GM18873 (cell line): ENCODE data around the gene MBD2.
A peak's percentile ranks its signal among the peaks of the same experiment; 100 is the strongest.

Experiments used
- ATAC-seq: cut with Tn5 transposase; IDR thresholded peaks from one replicate; pipeline ENCODE4 v1.9.1; 2021; ENCODE audit warnings: mild to moderate bottlenecking, moderate library complexity, moderate number of reproducible peaks; ENCODE audit not compliant: unreplicated experiment, low FRiP score

The MBD2 gene

GRCh38 chr18:54203914-54204313, 20.6 kb downstream of the MBD2 start:
- peak; percentile 46 for ATAC-seq

- ATAC-seq = no peak
Measured at GRCh38 chr18:54202851-54203250, 21.6 kb downstream of the MBD2 start.

GRCh38 chr18:54197747-54198411, 26.6 kb downstream of the MBD2 start:
- no peak for ATAC-seq

GRCh38 chr18:54193786-54194185, 30.7 kb downstream of the MBD2 start:
- ATAC-seq = no peak

- ATAC-seq = no peak
Measured at GRCh38 chr18:54192900-54193299, 31.6 kb downstream of the MBD2 start.

GRCh38 chr18:54192415-54192814, 32.1 kb downstream of the MBD2 start:
- no peak for ATAC-seq

GRCh38 chr18:54191352-54191751, 33.1 kb downstream of the MBD2 start:
- ATAC-seq = no peak

GRCh38 chr18:54187372-54187771, 37.1 kb downstream of the MBD2 start:
- ATAC-seq = no peak

GRCh38 chr18:54184836-54185235, 39.6 kb downstream of the MBD2 start:
- ATAC-seq = no peak

- no peak for ATAC-seq
Measured at GRCh38 chr18:54183390-54183789, 41.1 kb downstream of the MBD2 start.

- peak; percentile 58 for ATAC-seq
Measured at GRCh38 chr18:54181856-54182602, 42.4 kb downstream of the MBD2 start.

- ATAC-seq = no peak
Measured at GRCh38 chr18:54173980-54174630, 50.4 kb downstream of the MBD2 start.

- ATAC-seq = no peak
Measured at GRCh38 chr18:54173250-54173649, 51.2 kb downstream of the MBD2 start.

GRCh38 chr18:54169431-54170403, 54.8 kb downstream of the MBD2 start:
- no peak for ATAC-seq

GRCh38 chr18:54165450-54165849, 59.0 kb downstream of the MBD2 start:
- no peak for ATAC-seq

- no peak for ATAC-seq
Measured at GRCh38 chr18:54163453-54163852, 61.0 kb downstream of the MBD2 start.

- ATAC-seq = no peak
Measured at GRCh38 chr18:54162431-54162830, 62.0 kb downstream of the MBD2 start.

GRCh38 chr18:54161267-54161666, 63.2 kb downstream of the MBD2 start:
- ATAC-seq = no peak

GRCh38 chr18:54159906-54160305, 64.6 kb downstream of the MBD2 start:
- ATAC-seq = no peak

- no peak for ATAC-seq
Measured at GRCh38 chr18:54157646-54158385, 66.7 kb downstream of the MBD2 start.
